Measurements from ENCODE around the gene CAMK4.
"Not testable (repeated sequence)": the region's sequence is repeated elsewhere in the genome, so short reads cannot be mapped to it uniquely, and the experiment has no call there.

The CAMK4 gene

GRCh38 chr5:111229871-111230810, 6.0 kb downstream of the CAMK4 start:
- no peak for DNase-seq

- no peak for DNase-seq
Measured at GRCh38 chr5:111231119-111231518, 6.9 kb downstream of the CAMK4 start.

- DNase-seq: no peak
Measured at GRCh38 chr5:111232311-111233051, 8.3 kb downstream of the CAMK4 start.

- DNase-seq: no peak
Measured at GRCh38 chr5:111233052-111233374, 8.8 kb downstream of the CAMK4 start.

GRCh38 chr5:111234125-111234524, 9.9 kb downstream of the CAMK4 start:
- no peak for DNase-seq

- DNase-seq: no peak
Measured at GRCh38 chr5:111235635-111236034, 11.5 kb downstream of the CAMK4 start.

GRCh38 chr5:111236348-111236747, 12.2 kb downstream of the CAMK4 start:
- DNase-seq: no peak

- no peak for DNase-seq
Measured at GRCh38 chr5:111236995-111237394, 12.8 kb downstream of the CAMK4 start.

- DNase-seq: no peak
Measured at GRCh38 chr5:111237470-111237869, 13.3 kb downstream of the CAMK4 start.

GRCh38 chr5:111238431-111239225, 14.4 kb downstream of the CAMK4 start:
- DNase-seq: no peak

- no peak for DNase-seq
Measured at GRCh38 chr5:111241696-111242095, 17.5 kb downstream of the CAMK4 start.

- no peak for DNase-seq
Measured at GRCh38 chr5:111242606-111243005, 18.4 kb downstream of the CAMK4 start.

- no peak for DNase-seq
Measured at GRCh38 chr5:111243318-111243717, 19.1 kb downstream of the CAMK4 start.

GRCh38 chr5:111245654-111246053, 21.5 kb downstream of the CAMK4 start:
- no peak for DNase-seq

GRCh38 chr5:111246459-111246858, 22.3 kb downstream of the CAMK4 start:
- DNase-seq: no peak

GRCh38 chr5:111248571-111248970, 24.4 kb downstream of the CAMK4 start:
- DNase-seq: no peak

- no peak for DNase-seq
Measured at GRCh38 chr5:111251921-111252320, 27.7 kb downstream of the CAMK4 start.

GRCh38 chr5:111252799-111253545, 28.8 kb downstream of the CAMK4 start:
- DNase-seq: no peak

GRCh38 chr5:111254613-111255012, 30.4 kb downstream of the CAMK4 start:
- peak; percentile 36 for DNase-seq

- no peak for DNase-seq
Measured at GRCh38 chr5:111255169-111255568, 31.0 kb downstream of the CAMK4 start.

GRCh38 chr5:111256128-111256527, 31.9 kb downstream of the CAMK4 start:
- DNase-seq: no peak

- not testable (repeated sequence) for DNase-seq
Measured at GRCh38 chr5:111257610-111258009, 33.4 kb downstream of the CAMK4 start.

GRCh38 chr5:111259636-111260035, 35.5 kb downstream of the CAMK4 start:
- no peak for DNase-seq
